ENCODE results near the gene MFN2. TPM values are rescaled to one million over a fixed set of nuclear protein-coding genes. Genes with fewer than 3 reads are reported as not detected.
"Not testable (repeated sequence)": the region's sequence is repeated elsewhere in the genome, so short reads cannot be mapped to it uniquely, and the experiment has no call there.

Gene MFN2
- total and polyA plus RNA-seq, 8 donors, result 45.4 to 82.0 (median 52.0) TPM

DNA sequence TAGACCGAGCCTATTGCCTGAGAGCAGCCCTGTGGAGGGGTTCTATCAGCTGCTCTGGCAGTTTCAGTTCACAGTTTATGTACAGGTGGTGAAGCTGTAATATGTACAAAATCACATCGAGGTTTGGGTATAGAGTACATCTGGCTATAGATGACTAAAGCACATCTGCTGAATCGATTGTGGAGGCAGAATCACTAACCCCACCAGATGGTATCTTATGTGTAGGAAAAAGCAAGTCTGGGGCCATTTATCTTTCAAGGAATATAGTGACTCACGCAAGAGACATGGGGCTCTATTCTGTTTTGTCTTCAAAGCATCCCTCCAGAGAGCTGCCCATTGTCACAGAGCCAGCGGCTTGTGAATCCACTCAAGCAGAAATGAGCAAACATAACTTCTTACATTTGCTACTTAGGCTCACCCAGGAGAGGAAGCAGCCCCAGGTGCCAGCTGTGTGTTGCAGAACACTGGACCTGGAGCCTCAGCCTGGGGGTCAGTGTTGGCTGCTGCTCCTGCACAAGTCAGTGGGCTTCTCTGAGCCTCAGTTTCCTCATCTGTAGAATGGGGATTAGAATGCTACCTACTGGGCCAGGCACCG, 60.3 kb downstream of the MFN2 start:
- no peaks in the 10 kb centered on the region for H3K36me3 ChIP-seq
- intact Hi-C loops (cut with DNase I), result no loop called here
- H3K27ac ChIP-seq, result no peak overlapping the region
- H3K9me3 ChIP-seq, result no peaks in the 10 kb centered on the region
- ATAC-seq, result peak; percentile 81
- no peaks in the 10 kb centered on the region for H3K4me1 ChIP-seq
- H3K27me3 ChIP-seq, result no peaks in the 10 kb centered on the region
- no peak overlapping the region for H3K4me3 ChIP-seq
- peak in 2 of 4 donors; percentile 42 to 57 for DNase-seq
- no peak for TF ChIP-seq CTCF (IDR thresholded peaks at IDR 0.05)

- H3K27ac ChIP-seq; H3K4me1 ChIP-seq; H3K9me3 ChIP-seq; ATAC-seq; H3K4me3 ChIP-seq; H3K36me3 ChIP-seq; H3K27me3 ChIP-seq; intact Hi-C loops (cut with DNase I): not testable (repeated sequence)
- peak in 1 of 4 donors; percentile 10 for DNase-seq
These were observed 64.1 kb downstream of the MFN2 start for GRCh38 chr1:12044187-12044877.

- TF ChIP-seq CTCF (IDR thresholded peaks at IDR 0.05), result no peak
- intact Hi-C loops (cut with DNase I), result no loop called here
- DNase-seq (no peak), ATAC-seq (no peak)
- Histone ChIP-seq H3K27me3 (peaks cover 0 to 7% of the 10 kb centered on the region in 2 donors), H3K4me1 (no peaks in the 10 kb centered on the region), H3K9me3 (no peaks in the 10 kb centered on the region), H3K27ac (no peak overlapping the region), H3K36me3 (no peaks in the 10 kb centered on the region), H3K4me3 (no peak overlapping the region)
These were observed 66.5 kb downstream of the MFN2 start for GRCh38 chr1:12046749-12047119.

DNA sequence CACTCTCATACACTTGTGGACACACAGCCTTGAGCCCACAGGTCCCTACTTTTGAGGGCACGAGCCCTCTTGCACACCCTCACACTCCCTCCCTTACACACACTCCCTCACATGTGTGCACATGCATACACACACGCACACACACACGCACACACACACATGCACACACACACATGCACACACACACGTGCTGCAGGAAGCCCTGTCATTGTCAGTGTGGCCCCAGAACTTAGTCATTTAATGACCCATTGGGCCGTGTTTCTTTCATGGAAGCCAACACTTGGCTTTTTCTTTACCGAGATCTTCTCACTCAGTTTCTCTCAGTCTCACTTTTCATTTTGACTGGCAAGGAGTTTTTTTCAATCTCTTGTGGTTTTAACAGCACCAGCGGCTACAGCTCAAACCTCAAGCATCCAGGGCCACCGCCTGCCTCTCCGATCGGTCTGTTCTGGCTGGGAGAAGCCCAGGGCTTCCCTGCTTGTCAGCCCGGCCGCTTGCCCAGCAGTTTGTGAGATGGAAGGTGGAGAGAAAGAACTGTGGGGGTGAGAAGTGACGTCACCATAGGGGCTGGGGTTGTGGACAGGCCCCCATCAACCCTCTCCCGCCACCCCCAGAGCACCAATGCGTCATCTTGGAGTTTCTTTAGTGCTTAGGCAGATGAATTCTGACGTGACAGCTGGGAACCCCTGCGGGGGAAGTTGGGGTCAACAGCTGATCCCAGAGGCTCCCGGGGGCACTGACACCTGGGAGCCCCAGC, 67.1 kb downstream of the MFN2 start:
- H3K36me3 ChIP-seq, result no peaks in the 10 kb centered on the region
- no peaks in the 10 kb centered on the region for H3K9me3 ChIP-seq
- H3K4me1 ChIP-seq, result peaks cover 0 to 3% of the 10 kb centered on the region in 2 donors
- H3K4me3 ChIP-seq, result no peak overlapping the region
- intact Hi-C loops (cut with DNase I), result no loop called here
- ATAC-seq (no peak), DNase-seq (no peak)
- peaks cover 0 to 7% of the 10 kb centered on the region in 2 donors for H3K27me3 ChIP-seq
- TF ChIP-seq CTCF (IDR thresholded peaks at IDR 0.05), result no peak
- no peak overlapping the region for H3K27ac ChIP-seq

GRCh38 chr1:12048372-12048771, 68.1 kb downstream of the MFN2 start:
- ATAC-seq (no peak), DNase-seq (no peak)
- H3K9me3 ChIP-seq, result no peaks in the 10 kb centered on the region
- no peak for TF ChIP-seq CTCF (IDR thresholded peaks at IDR 0.05)
- no peaks in the 10 kb centered on the region for H3K36me3 ChIP-seq
- H3K27ac ChIP-seq, result no peak overlapping the region
- peaks cover 0 to 7% of the 10 kb centered on the region in 2 donors for H3K27me3 ChIP-seq
- intact Hi-C loops (cut with DNase I), result no loop called here
- H3K4me1 ChIP-seq, result peaks cover 0 to 4% of the 10 kb centered on the region in 2 donors
- H3K4me3 ChIP-seq, result no peak overlapping the region
